GM23338 (cell line): Measurements from ENCODE around the gene TMEM231. TPM values are rescaled to one million over a fixed set of nuclear protein-coding genes. Genes with fewer than 3 reads are reported as not detected.

Experiments
- ATAC-seq: fragments of 200-7000 bp; cut with Tn5 transposase; 3 replicates; pipeline ENCODE4 v1.9.1; 2020
- DNase-seq: peaks from one replicate; pipeline ENCODE4 v3.0.0-alpha.2; 2015; ENCODE audit warnings: low spot score
- H2AFZ ChIP-seq: fragments of 200-600 bp; sonication (generic); 2 replicates; pipeline ENCODE4 v1.8.0; 2016; ENCODE audit warnings: antibody characterized with exemption, mild to moderate bottlenecking, moderate library complexity
- H3F3A ChIP-seq: fragments of 200-600 bp; sonication (generic); replicated peaks from 2 replicates; pipeline ENCODE4 v1.8.0; 2017; ENCODE audit warnings: antibody characterized with exemption, mixed run types, low read depth
- H3K27ac ChIP-seq: fragments of 200-600 bp; sonication (generic); 2 replicates; pipeline ENCODE4 v1.6.1; 2016; ENCODE audit warnings: low read depth
- H3K27me3 ChIP-seq: fragments of 200-600 bp; sonication (generic); 2 replicates; pipeline ENCODE4 v1.8.0; 2016; ENCODE audit warnings: mild to moderate bottlenecking, mixed run types, moderate library complexity; ENCODE audit not compliant: insufficient read depth
- H3K36me3 ChIP-seq: fragments of 200-600 bp; sonication (generic); 2 replicates; pipeline ENCODE4 v1.8.0; 2016; ENCODE audit warnings: mild to moderate bottlenecking; ENCODE audit not compliant: insufficient read depth
- H3K4me1 ChIP-seq: fragments of 200-600 bp; sonication (generic); 2 replicates; pipeline ENCODE4 v1.8.0; 2016; ENCODE audit warnings: mild to moderate bottlenecking, moderate library complexity; ENCODE audit not compliant: insufficient read depth
- H3K4me2 ChIP-seq: fragments of 200-600 bp; sonication (generic); 2 replicates; pipeline ENCODE4 v1.7.1; 2017; ENCODE audit warnings: mixed run types
- H3K4me3 ChIP-seq: fragments of 200-600 bp; sonication (generic); 2 replicates; pipeline ENCODE4 v1.6.1; 2016; ENCODE audit warnings: mixed run types
- H3K79me2 ChIP-seq: fragments of 200-600 bp; sonication (generic); replicated peaks from 2 replicates; pipeline ENCODE4 v1.8.0; 2017; ENCODE audit warnings: mild to moderate bottlenecking; ENCODE audit not compliant: insufficient read depth
- H3K9me2 ChIP-seq: fragments of 200-600 bp; sonication (generic); 2 replicates; pipeline ENCODE4 v1.8.0; 2017; ENCODE audit not compliant: insufficient read depth
- H4K20me1 ChIP-seq: fragments of 200-600 bp; sonication (generic); replicated peaks from 2 replicates; pipeline ENCODE4 v1.8.0; 2017; ENCODE audit warnings: mild to moderate bottlenecking; ENCODE audit not compliant: insufficient read depth
- H3K27ac Mint-ChIP-seq: 2 replicates; pipeline ENCODE4 v1.8.0; 2020; ENCODE audit warnings: inconsistent platforms, mild to moderate bottlenecking, moderate library complexity, mixed read lengths
- H3K27me3 Mint-ChIP-seq: 3 replicates; pipeline ENCODE4 v1.8.0; 2022; ENCODE audit warnings: low read depth, mild to moderate bottlenecking, moderate library complexity, mixed read lengths, inconsistent platforms; ENCODE audit not compliant: insufficient read depth, poor library complexity
- H3K36me3 Mint-ChIP-seq: 3 replicates; pipeline ENCODE4 v1.8.0; 2021; ENCODE audit warnings: low read depth, mild to moderate bottlenecking, inconsistent platforms, moderate library complexity, mixed read lengths
- H3K4me1 Mint-ChIP-seq: 3 replicates; pipeline ENCODE4 v1.8.0; 2020; ENCODE audit warnings: mild to moderate bottlenecking, inconsistent platforms, mixed read lengths
- H3K4me3 Mint-ChIP-seq: 3 replicates; pipeline ENCODE4 v1.8.0; 2021; ENCODE audit warnings: moderate library complexity, mild to moderate bottlenecking, inconsistent platforms, mixed read lengths
- H3K9me3 Mint-ChIP-seq: 3 replicates; pipeline ENCODE4 v1.8.0; 2020; ENCODE audit warnings: moderate library complexity, mild to moderate bottlenecking, inconsistent platforms, mixed read lengths
- CREB1 ChIP-seq: fragments of 250-450 bp; sonication (Bioruptor Pico); IDR thresholded peaks from 2 replicates; pipeline ENCODE4 v1.5.0; 2020; ENCODE audit warnings: low read depth, mild to moderate bottlenecking, moderate library complexity
- EZH2 ChIP-seq: fragments of 200-600 bp; sonication (generic); IDR thresholded peaks from one replicate; pipeline ENCODE4 v1.8.0; 2017; ENCODE audit warnings: antibody characterized with exemption, mild to moderate bottlenecking, low read depth; ENCODE audit not compliant: unreplicated experiment
- EZH2phosphoT487 ChIP-seq: fragments of 200-600 bp; sonication (generic); IDR thresholded peaks from one replicate; pipeline ENCODE4 v1.8.1; 2018; ENCODE audit warnings: antibody characterized with exemption; ENCODE audit not compliant: unreplicated experiment
- JUNB ChIP-seq: IDR thresholded peaks from one replicate; pipeline ENCODE4 v1.6.1; 2016; ENCODE audit warnings: antibody characterized with exemption; ENCODE audit not compliant: unreplicated experiment
- NANOG ChIP-seq: IDR thresholded peaks from 2 replicates; pipeline ENCODE4 v1.6.1; 2016; ENCODE audit warnings: antibody characterized with exemption, borderline replicate concordance
- POLR2AphosphoS5 ChIP-seq: IDR thresholded peaks from 2 replicates; pipeline ENCODE4 v1.6.1; 2016; ENCODE audit warnings: antibody characterized with exemption, low read depth
- STAT1 ChIP-seq: IDR thresholded peaks from one replicate; pipeline ENCODE4 v1.6.1; 2016; ENCODE audit warnings: antibody characterized with exemption; ENCODE audit not compliant: unreplicated experiment
- ZNF114 ChIP-seq: fragments of 250-450 bp; sonication (Bioruptor Pico); IDR thresholded peaks from 2 replicates; pipeline ENCODE4 v1.5.0; 2020; ENCODE audit warnings: mild to moderate bottlenecking, moderate library complexity
- ZNF331 ChIP-seq: fragments of 250-450 bp; sonication (Bioruptor Pico); IDR thresholded peaks from 2 replicates; pipeline ENCODE4 v1.5.0; 2020; ENCODE audit warnings: low read depth, mild to moderate bottlenecking, moderate library complexity
- polyA plus RNA-seq: library from polyadenylated mRNA; unstranded; fragments of >200 nt; fragmentation: Nextera tagmentation; extraction: Ambion mirVana; gene quantifications from 2 replicates; pipeline ENCODE4 v1.2.1, GENCODE V29; 2016
- total RNA-seq: library from RNA; depleted of rRNA; stranded (reverse); fragments of >200 nt; shearing (Covaris generic); gene quantifications from 2 replicates; pipeline ENCODE4 v1.2.3, GENCODE V29; 2014
- TF ChIP-seq, protein P1 (sequence below), 2 experiments: fragments of 200-600 bp in 1 of 2; sonication (generic) in 1 of 2; conservative IDR thresholded peaks; 2 replicates each; pipeline versions ENCODE4 v1.5.1 to v1.6.1; 2016 to 2017; ENCODE audit warnings: antibody characterized with exemption in 2 of 2, low read depth in 2 of 2, mild to moderate bottlenecking in 2 of 2, moderate library complexity in 1 of 2
- TF ChIP-seq, protein P2 (sequence below): IDR thresholded peaks from 2 replicates; pipeline ENCODE4 v1.6.1; 2016; ENCODE audit warnings: antibody characterized with exemption
- TF ChIP-seq, protein P3 (sequence below): IDR thresholded peaks from one replicate; pipeline ENCODE4 v1.6.1; 2018; ENCODE audit warnings: antibody characterized with exemption; ENCODE audit not compliant: unreplicated experiment
- TF ChIP-seq, protein P4 (sequence below): fragments of 250-450 bp; sonication (Bioruptor Pico); IDR thresholded peaks from 2 replicates; pipeline ENCODE4 v1.5.0; 2020; ENCODE audit warnings: mild to moderate bottlenecking, moderate library complexity

The TMEM231 gene
- total and polyA plus RNA-seq, 2 experiments from 2014 or later = 5.3 to 19.9 TPM

DNA sequence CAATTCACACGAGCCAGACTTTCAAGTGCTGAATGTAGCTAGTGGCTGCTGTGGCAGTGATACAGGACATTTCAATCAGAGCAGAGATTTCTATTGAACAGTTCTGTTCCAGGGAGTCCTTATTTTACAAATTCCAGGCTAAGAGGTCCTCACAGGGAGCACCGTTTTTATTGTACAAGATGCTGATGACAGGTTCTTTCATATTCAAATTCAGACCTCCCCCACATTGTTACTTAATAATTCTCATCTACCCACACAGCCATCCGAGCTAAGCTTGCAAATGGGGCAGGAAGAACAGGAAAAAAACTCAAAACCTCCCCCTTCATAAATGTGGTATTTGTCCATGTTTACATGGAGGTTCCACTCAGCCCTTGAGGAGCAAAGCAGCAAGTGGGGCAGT lies 19.9 kb upstream of the TMEM231 start:
- Histone ChIP-seq H3K4me2 (peak overlapping the region; percentile 43; the same call in 1 of the 2 replicates), H2AFZ (no peak overlapping the region), H3F3A (0 out of 2 replicates have a peak, but pooled peaks cover 8% of the 10 kb centered on the region), H3K27me3 (no peaks in the 10 kb centered on the region), H3K4me3 (no peak overlapping the region), H3K4me1 (peaks cover 18% of the 10 kb centered on the region), H4K20me1 (peaks cover 26% of the 10 kb centered on the region), H3K36me3 (peaks cover 24% of the 10 kb centered on the region), H3K79me2 (no peaks in the 10 kb centered on the region; the same call in 1 of the 2 replicates), H3K9me2 (no peaks in the 10 kb centered on the region), H3K27ac (0 out of 2 replicates have a peak overlapping the region, but pooled peaks have one; percentile 36)
- DNase-seq (no peak), ATAC-seq (no peak)
- H3K4me3 Mint-ChIP-seq = no peak overlapping the region
- no peaks in the 10 kb centered on the region for H3K9me3 Mint-ChIP-seq
- peaks cover 16% of the 10 kb centered on the region for H3K4me1 Mint-ChIP-seq
- H3K36me3 Mint-ChIP-seq = peaks cover 66% of the 10 kb centered on the region
- H3K27me3 Mint-ChIP-seq = no peaks in the 10 kb centered on the region
- peak overlapping the region; percentile 23 for H3K27ac Mint-ChIP-seq
- no peak for TF ChIP-seq ZNF331
- TF ChIP-seq ZNF114 (CRISPR knock-in tag) = no peak
- TF ChIP-seq EZH2phosphoT487 = no peak
- no peak for TF ChIP-seq EZH2
- no peak for TF ChIP-seq NANOG
- TF ChIP-seq POLR2AphosphoS5 = no peak
- no peak for TF ChIP-seq JUNB
- TF ChIP-seq STAT1 = no peak
- TF ChIP-seq, protein P1, sequence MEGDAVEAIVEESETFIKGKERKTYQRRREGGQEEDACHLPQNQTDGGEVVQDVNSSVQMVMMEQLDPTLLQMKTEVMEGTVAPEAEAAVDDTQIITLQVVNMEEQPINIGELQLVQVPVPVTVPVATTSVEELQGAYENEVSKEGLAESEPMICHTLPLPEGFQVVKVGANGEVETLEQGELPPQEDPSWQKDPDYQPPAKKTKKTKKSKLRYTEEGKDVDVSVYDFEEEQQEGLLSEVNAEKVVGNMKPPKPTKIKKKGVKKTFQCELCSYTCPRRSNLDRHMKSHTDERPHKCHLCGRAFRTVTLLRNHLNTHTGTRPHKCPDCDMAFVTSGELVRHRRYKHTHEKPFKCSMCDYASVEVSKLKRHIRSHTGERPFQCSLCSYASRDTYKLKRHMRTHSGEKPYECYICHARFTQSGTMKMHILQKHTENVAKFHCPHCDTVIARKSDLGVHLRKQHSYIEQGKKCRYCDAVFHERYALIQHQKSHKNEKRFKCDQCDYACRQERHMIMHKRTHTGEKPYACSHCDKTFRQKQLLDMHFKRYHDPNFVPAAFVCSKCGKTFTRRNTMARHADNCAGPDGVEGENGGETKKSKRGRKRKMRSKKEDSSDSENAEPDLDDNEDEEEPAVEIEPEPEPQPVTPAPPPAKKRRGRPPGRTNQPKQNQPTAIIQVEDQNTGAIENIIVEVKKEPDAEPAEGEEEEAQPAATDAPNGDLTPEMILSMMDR (conservative IDR thresholded peaks at IDR 0.05; ENCODE audit: low read depth in 2 of 2) = no peak
- TF ChIP-seq, protein P2, sequence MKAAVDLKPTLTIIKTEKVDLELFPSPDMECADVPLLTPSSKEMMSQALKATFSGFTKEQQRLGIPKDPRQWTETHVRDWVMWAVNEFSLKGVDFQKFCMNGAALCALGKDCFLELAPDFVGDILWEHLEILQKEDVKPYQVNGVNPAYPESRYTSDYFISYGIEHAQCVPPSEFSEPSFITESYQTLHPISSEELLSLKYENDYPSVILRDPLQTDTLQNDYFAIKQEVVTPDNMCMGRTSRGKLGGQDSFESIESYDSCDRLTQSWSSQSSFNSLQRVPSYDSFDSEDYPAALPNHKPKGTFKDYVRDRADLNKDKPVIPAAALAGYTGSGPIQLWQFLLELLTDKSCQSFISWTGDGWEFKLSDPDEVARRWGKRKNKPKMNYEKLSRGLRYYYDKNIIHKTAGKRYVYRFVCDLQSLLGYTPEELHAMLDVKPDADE = no peak
- no peak for TF ChIP-seq CREB1
- TF ChIP-seq, protein P3, sequence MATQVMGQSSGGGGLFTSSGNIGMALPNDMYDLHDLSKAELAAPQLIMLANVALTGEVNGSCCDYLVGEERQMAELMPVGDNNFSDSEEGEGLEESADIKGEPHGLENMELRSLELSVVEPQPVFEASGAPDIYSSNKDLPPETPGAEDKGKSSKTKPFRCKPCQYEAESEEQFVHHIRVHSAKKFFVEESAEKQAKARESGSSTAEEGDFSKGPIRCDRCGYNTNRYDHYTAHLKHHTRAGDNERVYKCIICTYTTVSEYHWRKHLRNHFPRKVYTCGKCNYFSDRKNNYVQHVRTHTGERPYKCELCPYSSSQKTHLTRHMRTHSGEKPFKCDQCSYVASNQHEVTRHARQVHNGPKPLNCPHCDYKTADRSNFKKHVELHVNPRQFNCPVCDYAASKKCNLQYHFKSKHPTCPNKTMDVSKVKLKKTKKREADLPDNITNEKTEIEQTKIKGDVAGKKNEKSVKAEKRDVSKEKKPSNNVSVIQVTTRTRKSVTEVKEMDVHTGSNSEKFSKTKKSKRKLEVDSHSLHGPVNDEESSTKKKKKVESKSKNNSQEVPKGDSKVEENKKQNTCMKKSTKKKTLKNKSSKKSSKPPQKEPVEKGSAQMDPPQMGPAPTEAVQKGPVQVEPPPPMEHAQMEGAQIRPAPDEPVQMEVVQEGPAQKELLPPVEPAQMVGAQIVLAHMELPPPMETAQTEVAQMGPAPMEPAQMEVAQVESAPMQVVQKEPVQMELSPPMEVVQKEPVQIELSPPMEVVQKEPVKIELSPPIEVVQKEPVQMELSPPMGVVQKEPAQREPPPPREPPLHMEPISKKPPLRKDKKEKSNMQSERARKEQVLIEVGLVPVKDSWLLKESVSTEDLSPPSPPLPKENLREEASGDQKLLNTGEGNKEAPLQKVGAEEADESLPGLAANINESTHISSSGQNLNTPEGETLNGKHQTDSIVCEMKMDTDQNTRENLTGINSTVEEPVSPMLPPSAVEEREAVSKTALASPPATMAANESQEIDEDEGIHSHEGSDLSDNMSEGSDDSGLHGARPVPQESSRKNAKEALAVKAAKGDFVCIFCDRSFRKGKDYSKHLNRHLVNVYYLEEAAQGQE = no peak
- TF ChIP-seq, protein P4, sequence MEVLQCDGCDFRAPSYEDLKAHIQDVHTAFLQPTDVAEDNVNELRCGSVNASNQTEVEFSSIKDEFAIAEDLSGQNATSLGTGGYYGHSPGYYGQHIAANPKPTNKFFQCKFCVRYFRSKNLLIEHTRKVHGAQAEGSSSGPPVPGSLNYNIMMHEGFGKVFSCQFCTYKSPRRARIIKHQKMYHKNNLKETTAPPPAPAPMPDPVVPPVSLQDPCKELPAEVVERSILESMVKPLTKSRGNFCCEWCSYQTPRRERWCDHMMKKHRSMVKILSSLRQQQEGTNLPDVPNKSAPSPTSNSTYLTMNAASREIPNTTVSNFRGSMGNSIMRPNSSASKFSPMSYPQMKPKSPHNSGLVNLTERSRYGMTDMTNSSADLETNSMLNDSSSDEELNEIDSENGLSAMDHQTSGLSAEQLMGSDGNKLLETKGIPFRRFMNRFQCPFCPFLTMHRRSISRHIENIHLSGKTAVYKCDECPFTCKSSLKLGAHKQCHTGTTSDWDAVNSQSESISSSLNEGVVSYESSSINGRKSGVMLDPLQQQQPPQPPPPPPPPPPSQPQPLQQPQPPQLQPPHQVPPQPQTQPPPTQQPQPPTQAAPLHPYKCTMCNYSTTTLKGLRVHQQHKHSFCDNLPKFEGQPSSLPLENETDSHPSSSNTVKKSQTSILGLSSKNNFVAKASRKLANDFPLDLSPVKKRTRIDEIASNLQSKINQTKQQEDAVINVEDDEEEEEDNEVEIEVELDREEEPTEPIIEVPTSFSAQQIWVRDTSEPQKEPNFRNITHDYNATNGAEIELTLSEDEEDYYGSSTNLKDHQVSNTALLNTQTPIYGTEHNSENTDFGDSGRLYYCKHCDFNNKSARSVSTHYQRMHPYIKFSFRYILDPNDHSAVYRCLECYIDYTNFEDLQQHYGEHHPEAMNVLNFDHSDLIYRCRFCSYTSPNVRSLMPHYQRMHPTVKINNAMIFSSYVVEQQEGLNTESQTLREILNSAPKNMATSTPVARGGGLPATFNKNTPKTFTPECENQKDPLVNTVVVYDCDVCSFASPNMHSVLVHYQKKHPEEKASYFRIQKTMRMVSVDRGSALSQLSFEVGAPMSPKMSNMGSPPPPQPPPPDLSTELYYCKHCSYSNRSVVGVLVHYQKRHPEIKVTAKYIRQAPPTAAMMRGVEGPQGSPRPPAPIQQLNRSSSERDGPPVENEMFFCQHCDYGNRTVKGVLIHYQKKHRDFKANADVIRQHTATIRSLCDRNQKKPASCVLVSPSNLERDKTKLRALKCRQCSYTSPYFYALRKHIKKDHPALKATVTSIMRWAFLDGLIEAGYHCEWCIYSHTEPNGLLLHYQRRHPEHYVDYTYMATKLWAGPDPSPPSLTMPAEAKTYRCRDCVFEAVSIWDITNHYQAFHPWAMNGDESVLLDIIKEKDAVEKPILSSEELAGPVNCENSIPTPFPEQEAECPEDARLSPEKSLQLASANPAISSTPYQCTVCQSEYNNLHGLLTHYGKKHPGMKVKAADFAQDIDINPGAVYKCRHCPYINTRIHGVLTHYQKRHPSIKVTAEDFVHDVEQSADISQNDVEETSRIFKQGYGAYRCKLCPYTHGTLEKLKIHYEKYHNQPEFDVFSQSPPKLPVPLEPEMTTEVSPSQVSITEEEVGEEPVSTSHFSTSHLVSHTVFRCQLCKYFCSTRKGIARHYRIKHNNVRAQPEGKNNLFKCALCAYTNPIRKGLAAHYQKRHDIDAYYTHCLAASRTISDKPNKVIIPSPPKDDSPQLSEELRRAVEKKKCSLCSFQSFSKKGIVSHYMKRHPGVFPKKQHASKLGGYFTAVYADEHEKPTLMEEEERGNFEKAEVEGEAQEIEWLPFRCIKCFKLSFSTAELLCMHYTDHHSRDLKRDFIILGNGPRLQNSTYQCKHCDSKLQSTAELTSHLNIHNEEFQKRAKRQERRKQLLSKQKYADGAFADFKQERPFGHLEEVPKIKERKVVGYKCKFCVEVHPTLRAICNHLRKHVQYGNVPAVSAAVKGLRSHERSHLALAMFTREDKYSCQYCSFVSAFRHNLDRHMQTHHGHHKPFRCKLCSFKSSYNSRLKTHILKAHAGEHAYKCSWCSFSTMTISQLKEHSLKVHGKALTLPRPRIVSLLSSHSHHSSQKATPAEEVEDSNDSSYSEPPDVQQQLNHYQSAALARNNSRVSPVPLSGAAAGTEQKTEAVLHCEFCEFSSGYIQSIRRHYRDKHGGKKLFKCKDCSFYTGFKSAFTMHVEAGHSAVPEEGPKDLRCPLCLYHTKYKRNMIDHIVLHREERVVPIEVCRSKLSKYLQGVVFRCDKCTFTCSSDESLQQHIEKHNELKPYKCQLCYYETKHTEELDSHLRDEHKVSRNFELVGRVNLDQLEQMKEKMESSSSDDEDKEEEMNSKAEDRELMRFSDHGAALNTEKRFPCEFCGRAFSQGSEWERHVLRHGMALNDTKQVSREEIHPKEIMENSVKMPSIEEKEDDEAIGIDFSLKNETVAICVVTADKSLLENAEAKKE (CRISPR knock-in tag) = no peak
